SU-DHL-6 (cell line): ENCODE results near the gene SELPLG.

Source experiments
- CTCF ChIP-seq: fragments of 200-600 bp; sonication (generic); IDR thresholded peaks from one replicate; pipeline ENCODE4 v1.5.1; 2017; ENCODE audit warnings: antibody characterized with exemption, mild to moderate bottlenecking, low read length, moderate library complexity; ENCODE audit not compliant: insufficient read depth, poor library complexity, severe bottlenecking
- EZH2phosphoT487 ChIP-seq: fragments of 200-600 bp; sonication (generic), shearing (Covaris generic); conservative IDR thresholded peaks from 2 replicates; pipeline ENCODE4 v1.6.1; 2018; ENCODE audit warnings: mild to moderate bottlenecking, antibody characterized with exemption, low read length, moderate library complexity, mixed read lengths

- no peak for TF ChIP-seq CTCF
- no peak for TF ChIP-seq EZH2phosphoT487
These were observed 3.7 kb downstream of the SELPLG start for GRCh38 chr12:108629824-108630476.
